Dermis microvascular lymphatic vessel endothelial cell (primary cell): ENCODE results near the gene SPDYE3. TPM values are rescaled to one million over a fixed set of nuclear protein-coding genes. Genes with fewer than 3 reads are reported as not detected.
"Not testable (repeated sequence)": the region's sequence is repeated elsewhere in the genome, so short reads cannot be mapped to it uniquely, and the experiment has no call there.

ENCODE experiments used
- DNase-seq, 2 donors: peaks; one replicate each; pipeline versions ENCODE4 v3.0.0 to v3.0.0-alpha.2; 2010; ENCODE audit warnings: low read depth in 2 of 2
- total RNA-seq: library from RNA; depleted of rRNA; stranded (reverse); fragments of >200 nt; gene quantifications from 2 replicates; pipeline ENCODE4 v1.2.1, GENCODE V29; 2014

The SPDYE3 gene
- total RNA-seq, 1 donor from 2014 or later: not detected

DNA sequence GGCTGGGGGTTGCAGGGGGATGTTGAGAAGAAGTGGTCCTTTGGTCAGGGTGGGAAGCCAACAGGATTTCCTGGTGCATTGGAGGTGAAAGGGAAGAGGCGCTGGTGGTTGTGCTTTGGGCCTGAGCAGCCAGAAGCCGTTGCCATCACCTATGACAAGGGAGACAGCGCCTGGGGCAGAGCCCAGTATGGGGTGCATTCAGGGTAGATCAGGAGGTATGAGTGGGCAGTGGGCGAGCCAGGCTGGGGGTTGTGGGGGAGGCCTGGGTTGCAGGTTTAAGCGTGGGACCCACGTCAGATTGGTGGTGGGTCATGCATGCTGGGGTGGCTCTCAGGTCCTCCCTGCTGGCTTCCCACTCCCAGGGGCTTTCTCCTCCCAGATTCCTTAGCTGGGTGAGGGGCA is 44.2 kb downstream of the SPDYE3 start:
- DNase-seq: no peak

DNA sequence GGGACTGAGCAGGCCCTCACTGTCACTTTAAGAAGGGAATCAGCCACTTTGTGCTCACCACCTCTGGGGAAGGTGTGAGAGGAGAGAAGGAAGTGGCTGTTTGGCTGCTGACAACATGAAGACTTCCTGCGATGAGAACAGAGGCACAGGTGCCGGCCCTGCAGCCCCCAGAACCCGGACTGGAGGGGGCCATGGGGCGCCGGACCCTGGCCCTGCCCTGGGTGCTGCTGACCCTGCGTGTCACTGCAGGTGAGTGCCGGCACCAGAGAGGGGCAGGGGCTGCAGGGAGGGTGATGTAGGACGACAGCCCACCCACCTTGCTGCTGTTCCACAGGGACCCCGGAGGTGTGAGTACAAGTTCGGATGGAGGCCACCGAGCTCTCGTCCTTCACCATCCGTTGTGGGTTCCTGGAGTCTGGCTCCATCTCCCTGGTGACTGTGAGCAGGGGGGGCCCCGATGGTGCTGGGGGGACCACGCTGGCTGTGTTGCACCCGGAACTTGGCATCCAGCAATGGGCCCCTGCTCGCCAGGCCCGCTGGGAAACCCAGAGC is 44.8 kb downstream of the SPDYE3 start:
- DNase-seq: not testable (repeated sequence)

DNA sequence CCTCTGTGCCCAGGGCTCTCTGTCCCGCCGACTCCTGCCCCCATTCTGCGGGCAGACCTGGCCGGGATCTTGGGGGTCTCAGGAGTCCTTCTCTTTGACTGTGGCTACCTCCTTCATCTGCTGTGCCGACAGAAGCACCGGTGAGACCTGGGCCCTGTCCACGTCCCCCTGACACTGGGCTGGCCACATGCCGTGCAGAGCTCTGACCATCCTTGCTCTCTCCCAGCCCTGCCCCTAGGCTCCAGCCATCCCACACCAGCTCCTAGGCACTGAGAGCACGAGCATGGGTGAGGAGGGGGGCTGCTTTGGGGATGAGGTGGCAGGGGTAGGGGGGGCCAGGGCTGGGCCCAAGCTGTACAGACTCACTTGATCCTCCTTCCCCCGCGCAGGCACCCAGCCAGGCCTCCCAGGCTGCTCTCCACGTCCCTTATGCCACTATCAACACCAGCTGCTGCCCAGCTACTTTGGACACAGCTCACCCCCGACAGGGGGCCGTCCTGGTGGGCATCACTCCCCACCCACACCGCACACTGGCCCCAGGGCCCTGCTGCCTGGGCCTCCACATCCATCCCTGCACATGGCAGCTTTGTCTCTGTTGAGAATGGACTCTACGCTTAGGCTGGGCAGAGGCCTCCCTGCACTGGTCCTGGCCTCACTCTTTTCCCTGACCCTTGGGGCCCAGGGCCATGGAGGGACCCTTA is 45.6 kb downstream of the SPDYE3 start:
- DNase-seq: no peak

- DNase-seq: no peak
These were observed 46.3 kb downstream of the SPDYE3 start for GRCh38 chr7:100353685-100354330.

DNA sequence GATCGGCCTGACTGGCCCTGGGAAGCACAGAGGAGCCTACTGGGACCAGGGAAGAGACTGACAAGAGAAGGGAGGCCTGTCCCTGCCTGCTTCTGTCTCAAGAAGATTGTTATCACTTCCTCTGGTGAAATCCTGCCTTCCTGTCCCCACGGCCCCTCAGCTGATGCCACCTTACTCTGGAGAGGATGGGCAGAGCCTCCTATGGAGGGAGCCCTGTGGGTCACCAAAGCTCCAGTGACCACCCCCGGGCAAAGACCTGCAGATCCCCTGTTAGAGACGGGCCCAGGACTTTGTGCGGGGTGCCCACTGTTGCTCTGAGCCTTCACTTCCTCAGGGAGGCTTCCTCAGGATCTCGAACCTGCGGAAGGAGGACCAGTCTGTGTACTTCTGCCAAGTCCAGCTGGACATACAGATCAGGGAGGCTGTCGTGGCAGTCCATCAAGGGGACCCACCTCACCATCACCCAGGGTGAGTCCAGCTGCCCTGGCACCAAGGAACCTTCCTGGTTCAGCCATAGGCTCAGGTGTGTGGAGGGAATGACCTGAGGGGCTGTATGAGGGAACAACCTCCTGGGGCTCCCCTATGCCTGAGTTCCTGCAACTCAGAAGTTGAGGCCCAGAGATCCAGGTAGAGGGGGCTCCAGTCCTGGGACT is 49.0 kb downstream of the SPDYE3 start:
- DNase-seq: no peak

GRCh38 chr7:100357131-100357561 is 49.6 kb downstream of the SPDYE3 start:
- DNase-seq: no peak

DNA sequence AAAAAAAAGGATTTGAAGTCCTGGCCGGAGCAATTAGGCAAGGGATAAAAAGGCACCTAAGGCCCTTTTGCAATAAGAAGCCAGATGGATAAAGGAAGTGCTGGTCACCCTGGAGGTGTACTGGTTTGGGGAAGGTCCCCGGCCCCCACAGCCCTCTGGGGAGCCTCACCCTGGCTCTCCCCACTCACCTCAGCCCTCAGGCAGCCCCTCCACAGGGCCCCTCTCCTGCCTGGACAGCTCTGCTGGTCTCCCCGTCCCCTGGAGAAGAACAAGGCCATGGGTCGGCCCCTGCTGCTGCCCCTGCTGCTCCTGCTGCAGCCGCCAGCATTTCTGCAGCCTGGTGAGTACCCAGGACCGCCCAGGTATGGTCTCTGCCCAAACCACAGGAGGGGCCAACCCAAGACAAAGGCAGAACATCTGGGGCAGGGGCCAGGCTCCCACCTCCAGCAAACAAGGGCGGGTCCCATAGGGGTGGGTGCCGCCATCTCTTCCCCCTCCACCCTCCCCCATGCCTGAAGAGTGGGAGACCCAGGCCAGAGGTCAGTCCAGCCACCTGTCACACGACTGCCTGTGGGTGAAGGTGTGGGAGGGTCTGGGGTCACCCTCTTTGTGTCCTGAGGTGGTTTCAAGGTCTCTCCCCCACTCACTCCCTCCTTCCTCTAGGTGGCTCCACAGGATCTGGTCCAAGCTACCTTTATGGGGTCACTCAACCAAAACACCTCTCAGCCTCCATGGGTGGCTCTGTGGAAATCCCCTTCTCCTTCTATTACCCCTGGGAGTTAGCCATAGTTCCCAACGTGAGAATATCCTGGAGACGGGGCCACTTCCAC is 50.7 kb downstream of the SPDYE3 start, which contains the start of gene PILRB:
PILRB (plus strand) TSS at position 91 of the 830 bp plus-strand sequence; CDS start at position 277, 186 bp downstream.
- no peak for DNase-seq

- DNase-seq: no peak
These were observed 51.3 kb downstream of the SPDYE3 start for GRCh38 chr7:100358857-100359212.

DNA sequence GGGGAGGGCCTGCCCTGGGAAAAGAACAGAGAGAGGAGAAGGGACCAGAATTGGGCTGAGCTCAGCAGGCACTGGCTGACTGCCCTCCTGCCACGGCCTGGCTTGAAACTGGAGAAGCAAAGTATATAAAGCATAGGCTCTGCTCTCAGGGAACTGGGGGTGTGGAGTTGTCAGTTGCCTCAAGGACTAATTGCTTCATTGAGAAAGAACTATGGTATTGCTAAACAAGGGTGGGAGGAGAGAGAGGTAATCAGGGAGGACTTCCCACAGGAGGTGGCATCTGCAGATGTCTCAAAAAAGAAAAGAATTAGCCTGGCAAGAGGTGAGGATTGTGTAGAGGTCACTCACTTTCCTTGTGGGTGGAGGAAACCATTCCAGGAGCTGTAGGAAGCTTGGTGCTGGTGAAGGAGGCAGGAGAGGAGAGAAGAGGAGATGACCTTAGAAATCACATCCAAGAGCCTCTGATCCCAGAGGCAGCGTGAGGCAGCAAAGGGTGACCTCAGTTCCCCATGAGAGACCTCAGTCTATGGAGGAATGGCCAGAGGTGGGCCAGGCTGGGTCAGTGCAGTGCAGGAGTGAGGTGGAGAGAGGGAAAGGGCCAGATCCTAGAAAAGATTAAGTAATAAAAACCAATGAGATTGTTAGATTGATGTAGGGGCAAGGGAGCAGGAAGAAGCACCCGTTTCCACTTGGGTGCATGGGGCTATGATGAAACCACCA is 52.8 kb downstream of the SPDYE3 start:
- DNase-seq: no peak

- no peak for DNase-seq
These were observed 55.6 kb downstream of the SPDYE3 start for GRCh38 chr7:100363098-100363497.

DNA sequence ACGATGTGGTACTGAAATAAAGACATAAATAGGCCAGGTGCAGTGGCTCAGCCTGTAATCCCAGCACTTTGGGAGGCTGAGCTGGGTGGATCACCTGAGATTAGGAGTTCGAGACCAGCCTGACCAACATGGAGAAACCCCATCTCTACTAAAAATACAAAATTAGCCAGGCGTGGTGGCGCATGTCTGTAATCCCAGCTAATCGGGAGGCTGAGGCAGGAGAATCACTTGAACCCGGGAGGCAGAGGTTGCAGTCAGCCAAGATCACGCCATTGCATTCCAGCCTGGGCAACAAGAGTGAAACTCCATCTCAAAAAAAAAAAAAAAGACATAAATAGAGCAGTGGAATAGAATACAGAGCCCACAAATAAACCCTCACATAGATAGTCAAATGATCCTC is 56.3 kb downstream of the SPDYE3 start:
- DNase-seq: not testable (repeated sequence)

DNA sequence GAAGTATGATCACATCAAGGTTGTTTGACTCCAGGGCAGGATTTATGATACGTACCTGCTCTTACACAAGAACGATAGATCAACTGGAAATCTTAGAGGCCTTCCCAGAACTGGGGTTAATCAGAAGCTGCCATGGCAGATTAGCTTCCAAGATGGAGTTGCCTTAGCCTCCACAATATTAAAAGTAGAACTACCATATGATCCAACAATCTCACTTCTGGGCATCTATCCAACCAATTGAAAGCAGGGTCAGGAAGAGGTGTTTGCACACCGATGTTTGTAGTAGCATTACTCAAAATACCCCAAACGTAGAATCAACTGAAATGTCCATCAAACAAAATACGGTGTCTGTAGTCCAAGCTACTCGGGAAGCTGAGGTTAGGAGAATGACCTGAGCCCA is 57.0 kb downstream of the SPDYE3 start:
- no peak for DNase-seq

DNA sequence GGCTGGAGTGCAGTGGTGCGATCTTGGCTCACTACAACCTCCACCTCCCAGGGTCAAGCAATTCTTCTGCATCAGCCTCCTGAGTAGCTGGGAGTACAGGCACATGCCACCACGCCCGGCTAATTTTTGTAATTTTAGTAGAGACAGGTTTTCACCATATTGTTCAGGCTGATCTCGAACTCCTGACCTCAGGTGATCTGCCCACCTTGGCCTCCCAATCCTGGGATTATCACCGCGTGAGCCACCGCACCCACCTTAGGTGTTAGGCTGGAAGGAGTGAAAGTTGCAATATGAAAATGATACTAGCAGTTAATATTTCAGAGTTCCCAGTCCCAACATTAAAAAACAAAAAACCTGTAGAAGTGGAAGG is 58.5 kb downstream of the SPDYE3 start:
- not testable (repeated sequence) for DNase-seq

DNA sequence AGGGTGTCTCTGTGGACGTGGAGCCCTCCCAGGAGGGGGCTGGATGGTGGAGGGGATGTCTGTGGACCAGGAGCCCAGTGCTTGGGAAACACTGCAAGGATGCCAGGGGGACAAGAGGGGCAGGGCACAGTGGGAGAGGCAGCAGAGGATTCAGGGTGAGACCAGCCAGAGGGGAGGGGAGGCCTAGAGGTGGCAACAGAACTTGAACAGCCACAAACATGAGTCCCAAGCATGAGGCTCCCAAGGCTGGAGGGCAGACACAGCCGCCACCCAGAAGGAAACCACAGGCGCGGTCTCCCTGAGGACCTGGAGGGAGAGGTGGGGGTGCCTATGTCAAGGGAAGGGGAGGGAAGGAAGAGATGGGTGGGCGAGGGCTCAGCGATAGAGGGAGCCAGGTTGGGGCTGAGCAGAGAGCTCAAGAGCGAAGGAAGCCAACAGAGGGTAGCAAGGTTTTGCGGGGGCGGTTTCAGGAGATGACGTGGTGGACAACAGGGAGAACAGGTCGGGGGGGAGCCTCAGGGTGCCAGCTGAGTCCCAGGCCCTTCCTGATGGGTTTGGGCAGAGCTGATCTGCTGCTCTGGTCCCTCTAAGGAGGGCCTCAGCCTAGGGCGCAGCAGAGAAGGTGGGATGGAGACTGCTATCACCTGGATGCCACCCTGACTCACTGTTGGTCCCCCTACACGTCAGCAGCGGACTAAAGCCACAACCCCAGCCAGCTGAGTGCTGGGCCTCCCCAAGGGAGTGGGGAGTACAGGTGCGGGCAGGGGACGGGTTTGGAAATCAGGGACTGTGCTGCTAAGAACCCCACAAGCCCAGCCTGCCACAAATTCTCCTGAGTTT is 59.1 kb downstream of the SPDYE3 start:
- no peak for DNase-seq

- no peak for DNase-seq
These were observed 59.7 kb downstream of the SPDYE3 start for GRCh38 chr7:100367251-100367620.

DNA sequence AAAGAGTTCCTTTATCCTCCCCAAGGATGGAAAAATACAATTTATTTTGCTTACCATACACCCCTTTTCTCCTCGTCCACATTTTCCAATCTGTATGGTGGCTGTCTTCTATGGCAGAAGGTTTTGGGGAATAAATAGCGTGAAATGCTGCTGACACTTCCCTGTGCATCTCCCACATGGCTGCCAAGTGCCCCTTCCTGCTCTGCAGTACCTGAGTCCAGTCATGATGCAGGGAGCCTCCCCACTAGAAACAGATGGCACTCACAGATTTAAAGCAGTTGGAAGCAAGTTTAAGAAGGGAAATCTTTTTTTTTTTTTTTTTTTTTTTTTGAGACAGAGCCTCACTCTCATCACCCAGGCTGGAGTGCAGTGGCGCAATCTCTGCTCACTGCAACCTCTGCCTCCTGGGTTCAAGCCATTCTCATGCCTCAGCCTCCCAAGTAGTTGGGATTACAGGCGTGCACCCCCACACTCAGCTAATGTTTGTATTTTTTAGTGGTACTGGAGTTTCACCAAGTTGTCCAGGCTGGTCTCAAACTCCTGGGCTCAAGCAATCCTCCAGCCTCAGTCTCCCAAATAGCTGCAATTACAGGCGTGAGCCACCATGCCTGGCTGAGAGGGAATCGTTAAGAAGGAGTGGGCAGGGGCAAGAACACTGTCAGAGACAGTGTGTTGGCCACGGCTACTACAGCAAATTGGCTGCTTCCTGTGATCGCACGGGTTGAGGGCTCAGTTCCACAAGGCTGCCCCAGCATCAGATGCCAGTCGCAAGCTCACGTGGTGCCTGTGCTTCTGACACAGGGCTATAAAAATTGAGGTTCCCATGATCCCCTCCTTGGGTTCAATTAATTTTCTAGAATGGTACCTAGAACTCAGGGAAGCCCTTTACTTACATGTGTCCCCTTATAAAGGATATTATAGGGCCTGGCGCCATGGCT is 60.4 kb downstream of the SPDYE3 start:
- no peak for DNase-seq

DNA sequence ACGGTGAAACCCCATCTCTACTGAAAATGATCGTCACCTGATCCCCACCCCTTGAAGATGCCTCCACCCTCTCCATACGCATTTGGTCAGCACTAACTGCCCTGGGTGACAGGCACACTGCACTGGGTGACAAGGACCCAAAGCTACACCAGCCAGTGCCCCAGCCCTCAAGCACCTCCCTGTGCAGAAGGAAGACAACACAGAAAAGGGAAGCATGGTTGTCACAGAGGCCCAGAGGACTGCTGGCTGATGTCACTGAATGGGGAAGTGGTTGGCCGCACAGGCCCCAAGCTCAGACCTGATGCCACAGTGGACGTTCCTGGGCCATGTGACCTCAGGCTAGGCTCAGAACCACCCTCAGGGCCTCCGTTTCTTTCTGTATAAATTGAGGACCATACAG is 61.6 kb downstream of the SPDYE3 start:
- no peak for DNase-seq

- no peak for DNase-seq
These were observed 62.8 kb downstream of the SPDYE3 start for GRCh38 chr7:100370303-100370702.

- no peak for DNase-seq
These were observed 63.2 kb downstream of the SPDYE3 start for GRCh38 chr7:100370746-100371145.
